Adrenal gland (tissue), 12 donors: ENCODE data around the gene PCED1B. TPM values are rescaled to one million over a fixed set of nuclear protein-coding genes. Genes with fewer than 3 reads are reported as not detected.

Experiments
- DNase-seq, 7 donors: peaks; one replicate each; pipeline ENCODE4 v3.0.0-alpha.2; 2019 to 2020
- H3K27ac ChIP-seq, 5 donors: fragments of 200-600 bp; sonication (generic) in 4 of 5; 1 replicate in 3 of 5; 2 replicates in 2 of 5; pipeline versions ENCODE4 v1.5.1 to v1.8.0; 2016 to 2020; ENCODE audit warnings: mild to moderate bottlenecking in 1 of 5
- H3K27me3 ChIP-seq: fragments of 200-600 bp; 2 replicates; pipeline ENCODE4 v1.8.0; 2021
- H3K36me3 ChIP-seq, 2 donors: fragments of 200-600 bp; replicated peaks in 1 of 2; 1 replicate in 1 of 2; 2 replicates in 1 of 2; pipeline versions ENCODE4 v1.5.1 to v1.8.0; 2018 to 2022
- H3K4me1 ChIP-seq, 2 donors: fragments of 200-600 bp; replicated peaks in 1 of 2; 1 replicate in 1 of 2; 2 replicates in 1 of 2; pipeline versions ENCODE4 v1.5.1 to v1.8.0; 2018 to 2021
- H3K4me3 ChIP-seq, 4 donors: fragments of 200-600 bp; sonication (generic) in 3 of 4; one replicate each; pipeline ENCODE4 v1.5.1; 2016 to 2018
- H3K9me3 ChIP-seq, 3 donors: fragments of 200-600 bp; sonication (generic) in 1 of 3; replicated peaks in 1 of 3; 1 replicate in 2 of 3; 2 replicates in 1 of 3; pipeline versions ENCODE4 v1.5.1 to v1.8.0; 2016 to 2021
- POLR2A ChIP-seq, 2 donors: fragments of 450-650 bp; IDR thresholded peaks; one replicate each; pipeline ENCODE4 v1.6.1; 2017; ENCODE audit warnings: antibody characterized with exemption in 2 of 2, mild to moderate bottlenecking in 2 of 2, moderate library complexity in 1 of 2
- WGBS, 4 donors: extraction: QIAGEN DNeasy Blood & Tissue Kit in 2 of 4; methylation state at CpG; one replicate each; pipeline versions ENCODE4 v1.1.5 to v1.1.7; 2013 to 2017; 5-methylcytosine and 5-hydroxymethylcytosine counted together
- intact Hi-C, 2 donors: fragments of 100-400 bp; cut with DNase I; formaldehyde crosslinking; loops; one replicate each; pipeline versions ENCODE4 v1.14.1 to v1.15.0; 2022 to 2023
- polyA plus RNA-seq, 3 donors: library from polyadenylated mRNA; stranded (reverse); fragments of 200-250 nt in 2 of 3; fragments of 350-450 nt in 1 of 3; fragmentation: Illumina TruSeq in 1 of 3; extraction: RNeasy Lipid Tissue Mini Kit (QIAGEN cat#74804) in 1 of 3; gene quantifications; one replicate each; pipeline ENCODE4 v1.2.3, GENCODE V29; 2013 to 2014
- total RNA-seq, 9 donors: library from RNA; depleted of rRNA in 4 of 9; stranded (reverse); fragments of >200 nt in 4 of 9; fragments of 120-200 nt in 1 of 9; fragmentation: NEBNext Ultra II Directional in 1 of 9; extraction: Animal tissue kit (Norgen Biotek cat#: 25700) in 1 of 9; gene quantifications; one replicate each; pipeline versions ENCODE4 v1.1.0 to v1.2.4, GENCODE V29; 2013 to 2023
- TF ChIP-seq, protein P1 (sequence below), 6 experiments: fragments of 450-650 bp in 4 of 6; fragments of 200-600 bp in 2 of 6; sonication (generic) in 1 of 6; IDR thresholded peaks; 1 replicate in 5 of 6; 2 replicates in 1 of 6; pipeline versions ENCODE4 v1.5.1 to v1.8.0; 2016 to 2021; ENCODE audit warnings: antibody characterized with exemption in 6 of 6, mild to moderate bottlenecking in 2 of 6, moderate library complexity in 1 of 6
- donor health status: healthy with polysubstance abuse.
- donor health status: Bipolar disorder and iron deficiency.
- donor health status: DM: yes; HTN: yes; CAD: no.
- donor health status: DM: no; HTN: no; CAD: no.
- donor health status: DM: no; HTN: no; CAD: no.
- donor health status: DM: yes; HTN: yes; CAD: no.

Gene PCED1B
- total and polyA plus RNA-seq, 12 donors, result 8.0 to 110 (median 39.9) TPM

DNA sequence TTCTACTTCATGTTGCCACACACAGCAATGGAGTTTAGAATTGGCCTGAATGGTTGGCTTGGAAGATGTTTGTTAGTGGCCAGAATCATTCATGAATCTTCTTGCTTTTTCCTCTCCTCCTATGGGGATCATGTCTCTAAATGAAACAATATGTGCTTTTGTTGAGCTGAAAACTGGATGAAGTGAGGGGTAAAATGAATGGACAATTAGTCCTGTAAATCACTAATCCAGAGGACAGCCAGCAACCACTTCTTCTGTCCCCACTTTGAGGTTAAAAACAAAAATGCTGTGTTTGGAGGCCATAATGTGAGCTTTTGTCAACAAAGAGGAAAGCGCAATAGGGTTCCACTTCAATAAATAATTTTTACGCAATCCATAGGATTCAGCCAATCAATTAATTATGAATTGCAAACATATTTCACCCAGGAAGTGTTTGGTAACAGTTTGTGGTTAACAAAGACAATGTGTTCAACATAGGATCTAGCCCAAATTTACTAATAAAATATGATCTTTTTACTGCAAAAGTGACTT is 30.7 kb downstream of the PCED1B start:
- WGBS, 4 donors, result 60 to 96% (median 95%) methylated on average over 2 of the region's 2 CpGs
- H3K4me3 ChIP-seq, result no peak overlapping the region

DNA sequence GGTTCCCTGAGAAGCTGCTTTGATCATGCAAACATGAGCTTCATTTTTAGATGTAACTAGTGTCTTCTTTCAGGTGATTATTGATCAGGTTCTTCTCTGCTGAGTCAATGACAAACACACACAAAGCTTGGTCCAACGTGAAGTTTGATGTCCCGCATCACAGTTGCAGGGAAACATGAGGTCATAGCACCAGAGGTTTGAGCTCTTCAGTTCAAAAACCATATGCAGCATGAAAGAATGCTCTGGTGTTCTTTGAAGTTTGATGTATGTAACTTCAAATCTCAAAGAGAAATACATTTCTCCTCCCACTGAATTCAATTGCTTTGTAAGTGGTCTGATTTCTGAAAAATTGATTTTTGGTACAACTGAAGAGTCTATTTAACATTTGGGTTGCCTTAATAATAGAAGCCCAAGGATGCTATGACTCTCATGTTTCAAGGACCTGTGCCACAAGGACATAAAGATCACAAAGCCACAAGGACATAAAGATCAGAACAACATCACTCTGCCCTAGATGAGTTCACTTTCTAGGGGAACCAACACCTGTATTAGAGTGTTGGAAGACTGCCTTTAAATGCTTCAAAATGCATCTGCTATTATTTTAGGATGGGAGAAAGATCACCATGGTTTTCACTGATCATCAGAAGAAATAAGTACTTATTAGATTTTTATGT is 31.4 kb downstream of the PCED1B start:
- no peak overlapping the region for H3K4me3 ChIP-seq
- no peak for TF ChIP-seq POLR2A (IDR thresholded peaks at IDR 0.05)
- TF ChIP-seq, protein P1, sequence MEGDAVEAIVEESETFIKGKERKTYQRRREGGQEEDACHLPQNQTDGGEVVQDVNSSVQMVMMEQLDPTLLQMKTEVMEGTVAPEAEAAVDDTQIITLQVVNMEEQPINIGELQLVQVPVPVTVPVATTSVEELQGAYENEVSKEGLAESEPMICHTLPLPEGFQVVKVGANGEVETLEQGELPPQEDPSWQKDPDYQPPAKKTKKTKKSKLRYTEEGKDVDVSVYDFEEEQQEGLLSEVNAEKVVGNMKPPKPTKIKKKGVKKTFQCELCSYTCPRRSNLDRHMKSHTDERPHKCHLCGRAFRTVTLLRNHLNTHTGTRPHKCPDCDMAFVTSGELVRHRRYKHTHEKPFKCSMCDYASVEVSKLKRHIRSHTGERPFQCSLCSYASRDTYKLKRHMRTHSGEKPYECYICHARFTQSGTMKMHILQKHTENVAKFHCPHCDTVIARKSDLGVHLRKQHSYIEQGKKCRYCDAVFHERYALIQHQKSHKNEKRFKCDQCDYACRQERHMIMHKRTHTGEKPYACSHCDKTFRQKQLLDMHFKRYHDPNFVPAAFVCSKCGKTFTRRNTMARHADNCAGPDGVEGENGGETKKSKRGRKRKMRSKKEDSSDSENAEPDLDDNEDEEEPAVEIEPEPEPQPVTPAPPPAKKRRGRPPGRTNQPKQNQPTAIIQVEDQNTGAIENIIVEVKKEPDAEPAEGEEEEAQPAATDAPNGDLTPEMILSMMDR (IDR thresholded peaks at IDR 0.05), result no peak
- H3K4me1 ChIP-seq, result no peaks in the 10 kb centered on the region
- H3K36me3 ChIP-seq, result no peaks in the 10 kb centered on the region
- no peak overlapping the region for H3K27ac ChIP-seq
- no peak for DNase-seq
- H3K27me3 ChIP-seq, result no peaks in the 10 kb centered on the region
- 87 to 97% (median 92%) methylated on average over 2 of the region's 2 CpGs for WGBS, 4 donors
- intact Hi-C loops, result no loop called here
- H3K9me3 ChIP-seq, result no peaks in the 10 kb centered on the region

More for the DNA sequence above, 30.7 kb downstream of the PCED1B start:
- TF ChIP-seq, protein P1 (IDR thresholded peaks at IDR 0.05), result no peak
- no peak for TF ChIP-seq POLR2A (IDR thresholded peaks at IDR 0.05)
- Histone ChIP-seq H3K36me3 (no peaks in the 10 kb centered on the region), H3K4me1 (no peaks in the 10 kb centered on the region), H3K9me3 (no peaks in the 10 kb centered on the region), H3K27ac (no peak overlapping the region), H3K27me3 (no peaks in the 10 kb centered on the region)
- intact Hi-C loops, result no loop called here
- no peak for DNase-seq

DNA sequence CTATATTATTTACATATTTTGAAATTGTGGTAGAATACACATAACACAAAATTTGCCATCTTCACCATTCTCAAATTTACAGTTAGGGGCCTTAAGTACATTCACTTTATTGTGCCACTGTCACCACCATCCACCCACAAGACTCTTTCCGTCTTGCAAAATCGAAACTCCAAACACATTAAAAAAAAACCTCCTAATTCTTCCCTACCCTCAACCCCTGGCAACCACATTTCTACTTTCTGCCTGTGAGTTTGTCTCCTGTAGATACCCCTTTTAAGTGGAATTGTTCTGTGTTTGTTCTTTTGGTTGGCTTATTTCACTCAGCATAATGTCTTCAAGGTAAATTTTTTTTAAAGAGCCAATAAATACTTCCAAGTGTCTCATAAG is 32.0 kb downstream of the PCED1B start:
- H3K36me3 ChIP-seq, result no peaks in the 10 kb centered on the region
- no peaks in the 10 kb centered on the region for H3K9me3 ChIP-seq
- intact Hi-C loops, result no loop called here
- no peaks in the 10 kb centered on the region for H3K4me1 ChIP-seq
- H3K27ac ChIP-seq, result no peak overlapping the region
- no peak for DNase-seq
- TF ChIP-seq, protein P1 (IDR thresholded peaks at IDR 0.05), result no peak
- no peak for TF ChIP-seq POLR2A (IDR thresholded peaks at IDR 0.05)
- no peaks in the 10 kb centered on the region for H3K27me3 ChIP-seq
- no peak overlapping the region for H3K4me3 ChIP-seq
- 88 to 95% (median 94%) methylated on average over 2 of the region's 2 CpGs for WGBS, 4 donors

DNA sequence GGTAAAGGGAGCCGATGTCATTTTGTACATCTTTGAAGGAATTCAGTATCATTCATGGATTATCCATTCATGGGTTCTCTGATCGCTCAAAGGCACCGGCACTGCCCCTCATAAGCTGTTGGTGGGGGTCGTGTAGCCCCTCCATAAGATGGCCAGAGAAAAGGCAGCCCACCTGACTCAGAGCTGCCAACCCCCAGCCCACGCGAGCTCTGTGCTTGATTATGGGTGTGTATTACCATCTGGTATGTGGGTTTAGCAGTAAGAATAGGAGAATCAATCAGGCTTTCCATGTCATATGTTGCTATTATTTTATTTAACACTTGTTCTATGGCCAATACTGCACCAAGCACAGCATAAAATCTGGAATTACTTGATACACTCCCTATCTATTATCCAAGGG is 32.4 kb downstream of the PCED1B start:
- TF ChIP-seq POLR2A (IDR thresholded peaks at IDR 0.05), result no peak
- TF ChIP-seq, protein P1 (IDR thresholded peaks at IDR 0.05), result no peak
- WGBS, 4 donors, result 90 to 97% (median 93%) methylated on average over 6 of the region's 6 CpGs
- Histone ChIP-seq H3K27me3 (no peaks in the 10 kb centered on the region), H3K4me3 (no peak overlapping the region), H3K27ac (no peak overlapping the region), H3K4me1 (no peaks in the 10 kb centered on the region), H3K9me3 (no peaks in the 10 kb centered on the region), H3K36me3 (no peaks in the 10 kb centered on the region)
- no peak for DNase-seq
- intact Hi-C loops, result no loop called here
